ENCODE data around the gene SLC39A11.

DNA sequence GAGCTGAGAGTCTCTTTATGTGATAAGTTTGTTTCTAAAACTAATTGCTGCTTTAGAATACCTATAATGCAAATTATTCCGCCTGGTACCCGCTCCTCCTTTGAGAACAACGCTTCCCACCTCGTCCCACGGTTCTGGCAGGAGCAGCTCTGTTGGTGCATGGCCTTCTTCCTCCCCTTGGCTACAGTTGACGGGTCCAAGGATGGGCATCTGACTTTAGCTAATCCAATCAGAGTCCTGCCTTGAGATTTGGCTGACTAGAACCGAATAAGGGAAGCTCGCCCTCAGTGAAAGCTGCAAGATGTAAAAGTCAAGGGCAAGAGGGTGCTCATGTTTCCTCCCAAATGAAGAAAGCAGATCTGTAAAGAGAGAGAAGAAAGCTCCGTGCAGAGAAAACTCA, 481.3 kb downstream of the SLC39A11 start:
- TF ChIP-seq, protein P1, sequence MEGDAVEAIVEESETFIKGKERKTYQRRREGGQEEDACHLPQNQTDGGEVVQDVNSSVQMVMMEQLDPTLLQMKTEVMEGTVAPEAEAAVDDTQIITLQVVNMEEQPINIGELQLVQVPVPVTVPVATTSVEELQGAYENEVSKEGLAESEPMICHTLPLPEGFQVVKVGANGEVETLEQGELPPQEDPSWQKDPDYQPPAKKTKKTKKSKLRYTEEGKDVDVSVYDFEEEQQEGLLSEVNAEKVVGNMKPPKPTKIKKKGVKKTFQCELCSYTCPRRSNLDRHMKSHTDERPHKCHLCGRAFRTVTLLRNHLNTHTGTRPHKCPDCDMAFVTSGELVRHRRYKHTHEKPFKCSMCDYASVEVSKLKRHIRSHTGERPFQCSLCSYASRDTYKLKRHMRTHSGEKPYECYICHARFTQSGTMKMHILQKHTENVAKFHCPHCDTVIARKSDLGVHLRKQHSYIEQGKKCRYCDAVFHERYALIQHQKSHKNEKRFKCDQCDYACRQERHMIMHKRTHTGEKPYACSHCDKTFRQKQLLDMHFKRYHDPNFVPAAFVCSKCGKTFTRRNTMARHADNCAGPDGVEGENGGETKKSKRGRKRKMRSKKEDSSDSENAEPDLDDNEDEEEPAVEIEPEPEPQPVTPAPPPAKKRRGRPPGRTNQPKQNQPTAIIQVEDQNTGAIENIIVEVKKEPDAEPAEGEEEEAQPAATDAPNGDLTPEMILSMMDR (IDR thresholded peaks at IDR 0.05): no peak
- TF ChIP-seq EZH2 (IDR thresholded peaks at IDR 0.05): no peak
- TF ChIP-seq EZH2phosphoT487 (IDR thresholded peaks at IDR 0.05): no peak
